H1 (cell line): ENCODE results near the gene BBC3. TPM values are rescaled to one million over a fixed set of nuclear protein-coding genes. Genes with fewer than 3 reads are reported as not detected.

Experiments used
- CTCF ChIA-PET: fragments of 300-600 bp; sonication (Branson Sonifier 250); formaldehyde crosslinking; loops from one replicate; lab custom pipeline; 2021; ENCODE audit not compliant: partially characterized antibody; lab: Charles Lee
- POLR2A ChIA-PET: fragments of 300-600 bp; sonication (Branson Sonifier 250); formaldehyde crosslinking; loops from one replicate; lab custom pipeline; 2021; ENCODE audit warnings: inconsistent platforms; ENCODE audit not compliant: partially characterized antibody; lab: Charles Lee
- DNase-seq, 2 experiments: peaks; one replicate each; pipeline versions ENCODE4 v3.0.0 to v3.0.0-alpha.2; 2010 to 2022; ENCODE audit warnings: low spot score in 2 of 2, low read depth in 1 of 2, mixed read lengths in 1 of 2
- FAIRE-seq: peaks from 2 replicates; lab custom pipeline; 2011; peaks lifted over from hg19 to GRCh38; lab: Jason Lieb, UNC
- H2AFZ ChIP-seq: 2 replicates; pipeline ENCODE4 v1.8.1; 2012; ENCODE audit warnings: low read length, inconsistent platforms
- H2AK5ac ChIP-seq: 2 replicates; pipeline ENCODE4 v1.6.1; 2013; ENCODE audit warnings: low read depth, low read length
- H2BK120ac ChIP-seq: replicated peaks from 2 replicates; pipeline ENCODE3; 2013; ENCODE audit warnings: low read depth, low read length, inconsistent platforms
- H2BK12ac ChIP-seq: 2 replicates; pipeline ENCODE4 v1.6.1; 2013; ENCODE audit warnings: low read depth, low read length
- H2BK15ac ChIP-seq: 2 replicates; pipeline ENCODE4 v1.6.1; 2013; ENCODE audit warnings: low read length
- H2BK20ac ChIP-seq: 2 replicates; pipeline ENCODE4 v1.6.1; 2013; ENCODE audit warnings: low read length
- H2BK5ac ChIP-seq: 2 replicates; pipeline ENCODE4 v1.6.1; 2013; ENCODE audit warnings: low read depth, low read length
- H3K14ac ChIP-seq: 2 replicates; pipeline ENCODE4 v1.6.1; 2013; ENCODE audit warnings: inconsistent platforms; ENCODE audit not compliant: insufficient read length
- H3K18ac ChIP-seq: 2 replicates; pipeline ENCODE4 v1.6.1; 2013; ENCODE audit warnings: low read length; ENCODE audit errors: extremely low read depth
- H3K23ac ChIP-seq: 2 replicates; pipeline ENCODE4 v1.6.1; 2013; ENCODE audit warnings: inconsistent platforms; ENCODE audit not compliant: insufficient read length
- H3K23me2 ChIP-seq: 2 replicates; pipeline ENCODE4 v1.6.1; 2013; ENCODE audit warnings: low read depth, low read length
- H3K27ac ChIP-seq: 2 replicates; pipeline ENCODE4 v1.6.1; 2011; ENCODE audit warnings: low read depth, low read length, inconsistent platforms
- H3K27me3 ChIP-seq, 4 experiments: replicated peaks in 1 of 4; 1 replicate in 1 of 4; 2 replicates in 3 of 4; pipeline versions ENCODE4 v1.6.1 to v1.8.1; 2011 to 2013; ENCODE audit warnings: low read length in 3 of 4, mild to moderate bottlenecking in 3 of 4, inconsistent platforms in 2 of 4, mixed read lengths in 2 of 4, moderate library complexity in 1 of 4; ENCODE audit not compliant: control insufficient read depth in 3 of 4, insufficient read depth in 3 of 4; ENCODE audit errors: extremely low read depth in 1 of 4
- H3K36me3 ChIP-seq, 4 experiments: 2 replicates each; pipeline versions ENCODE4 v1.6.1 to v1.8.1; 2011 to 2013; ENCODE audit warnings: mild to moderate bottlenecking in 4 of 4, low read length in 3 of 4, moderate library complexity in 2 of 4, control low read depth in 1 of 4, inconsistent platforms in 1 of 4; ENCODE audit not compliant: insufficient read depth in 4 of 4, control insufficient read depth in 2 of 4
- H3K4ac ChIP-seq: replicated peaks from 2 replicates; pipeline ENCODE3; 2013; ENCODE audit warnings: low read length, low read depth, mixed read lengths, inconsistent platforms; ENCODE audit not compliant: insufficient read length
- H3K4me1 ChIP-seq, 4 experiments: replicated peaks in 1 of 4; 1 replicate in 1 of 4; 2 replicates in 3 of 4; pipeline versions ENCODE4 v1.6.1 to v1.8.1; 2011 to 2013; ENCODE audit warnings: low read length in 3 of 4, inconsistent platforms in 2 of 4, mixed read lengths in 1 of 4; ENCODE audit not compliant: insufficient read depth in 4 of 4, control insufficient read depth in 3 of 4
- H3K4me2 ChIP-seq, 2 experiments: 2 replicates each; pipeline versions ENCODE4 v1.6.1 to v1.8.1; 2011 to 2013; ENCODE audit warnings: low read depth in 2 of 2, low read length in 2 of 2, control low read depth in 1 of 2, inconsistent platforms in 1 of 2, mild to moderate bottlenecking in 1 of 2; ENCODE audit not compliant: insufficient read depth in 1 of 2
- H3K4me3 ChIP-seq, 4 experiments: fragments of 200-600, 300-600 bp in 1 of 4; sonication (generic), shearing (Covaris generic), sonication (Bioruptor Twin) in 1 of 4; 2 replicates each; pipeline versions ENCODE4 v1.5.1 to v1.8.1; 2011 to 2016; ENCODE audit warnings: low read length in 4 of 4, low read depth in 3 of 4, control low read depth in 2 of 4, inconsistent platforms in 2 of 4, mild to moderate bottlenecking in 2 of 4, mixed read lengths in 1 of 4, moderate library complexity in 1 of 4; ENCODE audit not compliant: insufficient read depth in 2 of 4; ENCODE audit errors: extremely low read depth in 1 of 4
- H3K56ac ChIP-seq: replicated peaks from 2 replicates; pipeline ENCODE3; 2013; ENCODE audit warnings: low read depth, mild to moderate bottlenecking, mixed read lengths, low read length, inconsistent platforms; ENCODE audit not compliant: insufficient read length
- H3K79me1 ChIP-seq: 2 replicates; pipeline ENCODE4 v1.6.1; 2013; ENCODE audit warnings: low read depth, low read length, control low read depth
- H3K79me2 ChIP-seq, 2 experiments: 2 replicates each; pipeline versions ENCODE4 v1.6.1 to v1.8.1; 2012 to 2013; ENCODE audit warnings: low read length in 2 of 2, mild to moderate bottlenecking in 2 of 2, inconsistent platforms in 1 of 2; ENCODE audit not compliant: insufficient read depth in 2 of 2, control insufficient read depth in 1 of 2
- H3K9ac ChIP-seq, 4 experiments: replicated peaks in 1 of 4; 1 replicate in 1 of 4; 2 replicates in 3 of 4; pipeline versions ENCODE4 v1.6.1 to v1.8.1; 2011 to 2013; ENCODE audit warnings: low read depth in 3 of 4, low read length in 3 of 4, control low read depth in 2 of 4, mild to moderate bottlenecking in 2 of 4, moderate library complexity in 2 of 4, inconsistent platforms in 1 of 4; ENCODE audit errors: extremely low read depth in 1 of 4
- H3K9me3 ChIP-seq, 2 experiments: 2 replicates each; pipeline versions ENCODE4 v1.6.1 to v1.8.1; 2012 to 2013; ENCODE audit warnings: mild to moderate bottlenecking in 2 of 2, moderate library complexity in 2 of 2, control low read depth in 1 of 2, inconsistent platforms in 1 of 2, low read depth in 1 of 2, low read length in 1 of 2, mixed read lengths in 1 of 2; ENCODE audit not compliant: insufficient read depth in 2 of 2
- H4K20me1 ChIP-seq, 2 experiments: replicated peaks in 1 of 2; 2 replicates each; pipeline versions ENCODE3 to v1.8.1; 2011 to 2013; ENCODE audit warnings: inconsistent platforms in 2 of 2, low read length in 2 of 2, mild to moderate bottlenecking in 1 of 2; ENCODE audit not compliant: insufficient read depth in 2 of 2, control insufficient read depth in 1 of 2
- H4K5ac ChIP-seq: 2 replicates; pipeline ENCODE4 v1.6.1; 2013; ENCODE audit warnings: low read length, low read depth, mixed read lengths, inconsistent platforms; ENCODE audit not compliant: insufficient read length
- H4K8ac ChIP-seq: 2 replicates; pipeline ENCODE4 v1.8.0; 2013; ENCODE audit warnings: mild to moderate bottlenecking, moderate library complexity, low read length, inconsistent platforms; ENCODE audit not compliant: insufficient read depth; ENCODE audit errors: extremely low read depth
- H4K91ac ChIP-seq: replicated peaks from 2 replicates; pipeline ENCODE3; 2013; ENCODE audit warnings: low read length, mixed read lengths, inconsistent platforms; ENCODE audit not compliant: insufficient read length
- ASH2L ChIP-seq: fragments of 200-600, 300-600 bp; sonication (generic); IDR thresholded peaks from one replicate; pipeline ENCODE4 v1.7.1; 2017; ENCODE audit warnings: low read length
- BACH1 ChIP-seq: IDR thresholded peaks from 2 replicates; pipeline ENCODE4 v1.6.1; 2012; ENCODE audit warnings: low read length, improper control_type of control experiment
- EGR1 ChIP-seq: IDR thresholded peaks from 2 replicates; pipeline ENCODE4 v1.6.1; 2011; ENCODE audit warnings: low read depth, low read length, borderline replicate concordance
- JUN ChIP-seq: IDR thresholded peaks from 2 replicates; pipeline ENCODE4 v1.6.1; 2011; ENCODE audit warnings: low read depth, mild to moderate bottlenecking, improper control_type of control experiment, low read length
- JUND ChIP-seq: IDR thresholded peaks from 2 replicates; pipeline ENCODE4 v1.6.1; 2011; ENCODE audit warnings: mild to moderate bottlenecking, improper control_type of control experiment, low read length
- KDM4A ChIP-seq: IDR thresholded peaks from one replicate; pipeline ENCODE4 v1.7.1; 2012; ENCODE audit warnings: low read depth, mild to moderate bottlenecking, moderate library complexity, low read length, inconsistent platforms; ENCODE audit not compliant: severe bottlenecking
- NRF1 ChIP-seq: IDR thresholded peaks from 2 replicates; pipeline ENCODE4 v1.6.1; 2011; ENCODE audit warnings: mild to moderate bottlenecking, low read depth, low read length, improper control_type of control experiment
- POLR2A ChIP-seq, 2 experiments: IDR thresholded peaks; 1 replicate in 1 of 2; 2 replicates in 1 of 2; pipeline ENCODE4 v1.6.1; 2011; ENCODE audit warnings: low read depth in 2 of 2, low read length in 2 of 2, mild to moderate bottlenecking in 2 of 2; ENCODE audit errors: control extremely low read depth in 1 of 2
- RBBP5 ChIP-seq: IDR thresholded peaks from 2 replicates; pipeline ENCODE4 v1.7.1; 2012; ENCODE audit warnings: low read depth, mild to moderate bottlenecking, inconsistent platforms, low read length, moderate library complexity, borderline replicate concordance
- SP1 ChIP-seq: IDR thresholded peaks from 2 replicates; pipeline ENCODE4 v1.6.1; 2011; ENCODE audit warnings: low read depth, low read length
- SP2 ChIP-seq: IDR thresholded peaks from 2 replicates; pipeline ENCODE4 v1.6.1; 2012; ENCODE audit warnings: mild to moderate bottlenecking, low read length, inconsistent platforms
- YY1 ChIP-seq: IDR thresholded peaks from 2 replicates; pipeline ENCODE4 v1.6.1; 2011; ENCODE audit warnings: low read depth, mild to moderate bottlenecking, low read length
- WGBS, 2 experiments: shearing (Covaris generic) in 1 of 2; methylation state at CpG; one replicate each; pipeline versions ENCODE4 v1.1.6 to v1.1.7; 2013 to 2015; ENCODE audit warnings: low lambda C conversion rate in 2 of 2, mixed read lengths in 2 of 2, inconsistent platforms in 1 of 2, low coverage in 1 of 2, missing lambda C conversion rate in 1 of 2; ENCODE audit not compliant: insufficient replicate concordance in 2 of 2, insufficient coverage in 1 of 2, insufficient read length in 1 of 2; ENCODE audit errors: extremely low coverage in 1 of 2, missing lambda C conversion rate in 1 of 2; 5-methylcytosine and 5-hydroxymethylcytosine counted together
- polyA plus RNA-seq, 7 experiments: library from polyadenylated mRNA; depleted of rRNA in 3 of 7; stranded (reverse) in 5 of 7; unstranded in 2 of 7; fragments of >200 nt in 5 of 7; fragments of 200-250 nt in 2 of 7; gene quantifications; 1 replicate in 5 of 7; 2 replicates in 1 of 7; 4 replicates in 1 of 7; pipeline versions ENCODE4 v1.2.1 to v1.2.3, GENCODE V29; 2011 to 2013; ENCODE audit warnings: missing spikeins in 2 of 7, mixed read lengths in 2 of 7
- total RNA-seq: library from RNA; stranded (reverse); fragmentation: NEBNext Ultra II Directional; extraction: Animal tissue kit (Norgen Biotek cat#: 25700); gene quantifications from 2 replicates; pipeline ENCODE4 v1.2.1, GENCODE V29; 2021

The BBC3 gene
- total and polyA plus RNA-seq, 2 of the 8 experiments (the other 6 are each of a cell fraction or from before 2014, with no cell fraction given) = 13.2 to 21.6 TPM

DNA sequence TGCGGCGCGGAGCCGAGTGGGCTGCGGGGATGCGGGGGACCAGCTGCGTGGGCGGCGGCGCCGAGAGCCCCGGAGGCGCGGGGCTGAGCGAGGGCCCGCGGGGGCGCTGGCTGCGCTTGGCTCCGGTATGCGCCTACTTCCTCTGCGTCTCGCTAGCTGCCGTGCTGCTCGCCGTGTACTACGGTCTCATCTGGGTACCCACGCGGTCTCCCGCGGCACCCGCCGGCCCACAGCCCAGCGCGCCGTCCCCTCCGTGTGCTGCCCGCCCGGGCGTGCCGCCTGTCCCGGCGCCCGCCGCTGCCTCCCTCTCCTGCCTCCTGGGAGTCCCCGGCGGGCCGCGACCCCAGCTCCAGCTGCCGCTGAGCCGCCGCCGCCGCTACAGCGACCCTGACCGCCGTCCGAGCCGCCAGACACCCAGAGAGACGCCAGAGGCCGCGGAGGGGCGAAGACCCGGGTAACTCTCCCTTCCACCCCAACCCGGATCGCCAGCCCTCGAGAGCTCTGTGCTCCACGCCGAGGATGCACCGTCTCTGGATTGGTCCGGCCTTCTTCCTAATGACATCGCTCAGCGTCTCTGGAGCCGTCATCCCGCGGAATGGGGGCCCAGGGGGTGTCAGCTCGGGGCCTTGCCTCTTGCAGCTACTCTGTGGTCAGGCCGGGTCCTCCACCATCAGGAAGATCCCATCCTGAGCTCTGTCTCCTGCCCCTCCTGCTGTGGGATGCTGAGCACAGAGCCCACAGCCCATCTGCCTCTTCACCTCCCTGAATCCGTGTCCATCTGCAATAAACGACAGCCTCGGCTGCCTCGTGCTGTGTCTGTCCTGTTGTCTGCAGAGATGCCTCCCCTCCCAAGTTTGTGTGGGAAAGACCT lies 44.1 kb upstream of the BBC3 start:
- no peak overlapping the region for H2AK5ac ChIP-seq
- peaks cover 0 to 11% of the 10 kb centered on the region in 2 experiments for H4K20me1 ChIP-seq
- 16% methylated on average over 43 of the region's 82 CpGs; no CpG with 5 or more reads in 1 of the 2 experiments for WGBS, 2 experiments
- H4K8ac ChIP-seq = no peak overlapping the region
- no peak overlapping the region for H3K27ac ChIP-seq
- TF ChIP-seq NRF1 (no peak), POLR2A (IDR thresholded peaks at IDR 0.05; ENCODE audit: control extremely low read depth in 1 of 2, low read depth in 2 of 2, low read length in 2 of 2) (peak in 1 of 2 experiments; percentile 46; a peak in 1 of 3 replicates), JUND (no peak), YY1 (no peak), SP2 (no peak), JUN (no peak), KDM4A (peak; percentile 55), BACH1 (peak; percentile 44; the same call in 1 of the 2 replicates), SP1 (no peak), ASH2L (no peak), RBBP5 (0 out of 2 replicates have a peak, but pooled peaks have one; percentile 59), EGR1 (0 out of 2 replicates have a peak, but pooled peaks have one; percentile 42)
- no peak overlapping the region for H2BK20ac ChIP-seq
- H2AFZ ChIP-seq = no peak overlapping the region
- H3K9me3 ChIP-seq = no peaks in the 10 kb centered on the region
- no peak overlapping the region for H4K91ac ChIP-seq
- H2BK5ac ChIP-seq = no peak overlapping the region
- no peak overlapping the region for H2BK120ac ChIP-seq
- DNase-seq = peak in 1 of 2 experiments; percentile 77
- peaks cover 25% of the 10 kb centered on the region for H3K23me2 ChIP-seq
- H3K36me3 ChIP-seq = peaks cover 0 to 9% (median 2%) of the 10 kb centered on the region in 4 experiments; a peak in 3 of 8 replicates
- H3K9ac ChIP-seq = peak overlapping the region in 1 of 4 experiments; percentile 16; a peak in 1 of 7 replicates
- peaks cover 0 to 10% (median 6%) of the 10 kb centered on the region in 4 experiments; a peak in 5 of 7 replicates for H3K27me3 ChIP-seq
- H3K18ac ChIP-seq = no peak overlapping the region
- H2BK15ac ChIP-seq = no peak overlapping the region
- peak overlapping the region; percentile 67 to 82 for H3K4me2 ChIP-seq
- peak overlapping the region; percentile 45 to 72 (median 60) for H3K4me3 ChIP-seq
- no peak overlapping the region for H3K4ac ChIP-seq
- H3K23ac ChIP-seq = no peak overlapping the region
- no peak overlapping the region for H3K14ac ChIP-seq
- H4K5ac ChIP-seq = no peak overlapping the region
- no peak overlapping the region for H3K56ac ChIP-seq
- no peak for FAIRE-seq
- peaks cover 0 to 19% (median 8%) of the 10 kb centered on the region in 4 experiments; a peak in 6 of 7 replicates for H3K4me1 ChIP-seq
- H3K79me1 ChIP-seq = no peaks in the 10 kb centered on the region; the same call in 1 of the 2 replicates
- no peak overlapping the region for H2BK12ac ChIP-seq
- ChIA-PET POLR2A (interaction anchor here (0.6 to 3.6 kb wide), 13 partner anchors 9 to 162 kb away, joined by 3 to 29 read pairs (median 3); partner anchors contain the start of genes CCDC9 and ZC3H4), CTCF (interaction anchor here (0.7 to 2.4 kb wide), 5 partner anchors 9 to 116 kb away, joined by 3 to 17 read pairs (median 5); no protein-coding TSS in a partner anchor)
- H3K79me2 ChIP-seq = no peaks in the 10 kb centered on the region
